HG03520 (cell line): Measurements from ENCODE around the gene TMEM144.
A peak's percentile ranks its signal among the peaks of the same experiment; 100 is the strongest.
"Not testable (repeated sequence)": the region's sequence is repeated elsewhere in the genome, so short reads cannot be mapped to it uniquely, and the experiment has no call there.

Source experiments
- ATAC-seq: cut with Tn5 transposase; IDR thresholded peaks from one replicate; pipeline ENCODE4 v1.9.1; 2021; ENCODE audit warnings: mild to moderate bottlenecking, moderate library complexity; ENCODE audit not compliant: unreplicated experiment

TMEM144 gene

GRCh38 chr4:158190718-158191117 lies 19.6 kb upstream of the TMEM144 start:
- ATAC-seq, result no peak

DNA sequence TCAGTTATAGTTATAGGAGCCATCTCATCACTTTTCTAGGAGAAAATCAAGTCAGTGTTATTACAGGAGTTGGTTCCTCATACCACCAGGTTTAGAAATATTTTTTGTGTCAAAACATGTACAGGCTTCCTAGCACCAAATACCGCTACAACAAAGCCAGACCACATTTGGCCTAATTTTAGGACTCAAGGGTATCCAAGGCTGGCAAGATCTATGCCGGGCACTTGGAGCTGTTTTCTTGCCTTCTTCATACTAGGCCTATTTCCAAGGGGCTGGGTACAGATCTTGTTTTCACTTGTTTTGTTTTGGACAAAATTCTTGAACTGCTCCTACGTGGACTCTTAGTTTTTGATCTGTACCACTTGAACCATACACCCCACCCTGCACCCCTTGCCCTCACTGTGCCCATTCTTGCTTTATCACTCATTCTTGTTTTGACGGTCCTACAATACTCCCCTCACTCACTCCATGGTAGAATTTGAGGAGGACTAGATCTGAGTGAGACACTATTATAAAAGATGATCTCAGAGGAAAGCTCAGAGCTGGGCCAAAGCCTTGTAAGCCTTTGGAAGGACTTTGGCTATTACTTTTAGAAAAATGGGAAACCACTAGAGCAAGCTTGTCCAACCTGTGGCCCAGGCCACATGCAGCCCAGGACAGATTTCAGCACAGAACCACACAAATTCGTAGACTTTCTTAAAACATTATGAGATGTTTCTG lies 17.7 kb upstream of the TMEM144 start:
- no peak for ATAC-seq

DNA sequence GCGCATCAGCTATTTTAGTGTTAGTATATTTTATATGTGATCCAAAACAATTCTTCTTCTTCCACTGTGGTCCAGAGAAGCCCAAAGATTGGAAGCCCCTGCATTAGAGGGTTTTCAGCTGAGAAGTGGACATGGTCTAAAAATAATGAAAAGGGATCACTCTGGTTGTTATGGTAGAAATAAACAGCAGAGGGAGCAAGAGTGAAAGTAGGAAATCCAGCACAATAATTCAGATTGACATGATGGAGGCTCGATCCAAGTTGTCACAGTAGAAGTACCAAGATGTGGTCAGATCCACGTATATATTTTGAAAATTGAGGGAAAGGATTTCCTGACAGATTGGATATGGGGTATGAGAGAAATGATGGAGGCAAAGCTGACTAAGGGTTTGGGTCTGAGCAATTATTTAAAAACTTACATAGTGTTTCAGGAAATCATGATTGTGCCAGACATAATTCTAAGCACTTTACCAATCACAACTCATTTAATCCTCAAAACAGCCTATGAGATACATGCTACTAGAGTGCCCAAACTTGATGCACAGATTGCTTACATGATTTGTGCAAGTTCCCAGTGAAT lies 17.0 kb upstream of the TMEM144 start:
- peak; percentile 57 for ATAC-seq

- ATAC-seq, result no peak
Observed at GRCh38 chr4:158195297-158195696, 15.0 kb upstream of the TMEM144 start.

GRCh38 chr4:158197194-158197776 lies 13.0 kb upstream of the TMEM144 start:
- ATAC-seq, result no peak

DNA sequence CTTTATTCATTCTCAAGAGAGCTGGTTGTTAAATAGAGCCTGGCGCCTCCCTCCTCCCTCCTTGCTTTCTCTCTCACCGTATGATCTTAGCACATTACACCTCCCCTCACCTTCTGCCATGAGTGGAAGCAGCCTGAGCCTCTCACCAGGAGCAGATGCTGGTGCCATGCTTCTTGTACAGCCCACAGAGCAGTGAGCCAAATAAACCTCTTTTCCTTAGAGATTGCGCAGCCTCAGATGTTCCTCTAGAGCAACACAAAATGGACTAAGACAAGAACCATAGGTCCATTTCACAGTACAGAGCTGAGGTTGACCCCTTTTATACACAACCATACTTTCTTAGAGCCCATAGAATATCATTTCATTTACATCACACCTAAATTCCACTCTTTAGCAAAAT lies 10.1 kb upstream of the TMEM144 start:
- no peak for ATAC-seq

DNA sequence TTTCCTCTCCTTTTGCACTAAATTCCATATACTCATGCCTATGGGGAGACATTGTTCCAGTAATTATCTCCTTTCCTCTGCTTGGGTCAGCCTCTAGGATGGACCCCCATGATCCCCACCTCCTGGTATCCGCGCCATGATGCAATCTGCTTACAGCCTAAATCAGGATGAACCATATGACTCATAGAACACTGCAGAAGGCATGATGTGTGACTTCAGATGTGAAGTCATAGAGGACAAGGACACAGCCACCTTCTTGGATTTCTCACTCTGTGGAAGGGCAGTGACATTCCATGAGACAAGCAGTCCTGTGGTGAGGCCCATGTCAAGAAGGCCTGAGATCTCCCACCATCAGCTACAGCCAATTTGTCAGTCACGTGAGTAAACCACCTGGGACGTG lies 9.0 kb upstream of the TMEM144 start:
- no peak for ATAC-seq

DNA sequence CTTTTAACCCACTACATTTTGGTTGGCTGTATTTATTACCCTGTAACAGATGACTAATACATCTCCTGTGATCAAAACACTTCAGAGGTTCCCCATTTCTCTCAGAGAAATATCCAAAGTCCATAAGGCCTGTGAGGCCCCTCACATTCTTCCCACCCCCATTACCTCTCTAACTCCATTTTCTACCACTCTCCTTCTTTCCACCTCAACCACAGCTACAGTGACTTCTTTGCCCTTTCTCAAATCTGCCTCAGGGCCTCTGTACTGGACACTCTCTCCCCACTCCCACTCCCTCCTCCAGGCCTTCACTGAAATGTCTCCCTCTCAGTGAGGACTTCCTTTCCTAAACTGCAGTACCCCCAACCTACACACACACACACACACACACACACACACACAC lies 8.4 kb upstream of the TMEM144 start:
- ATAC-seq, result no peak

GRCh38 chr4:158202481-158202880 lies 7.8 kb upstream of the TMEM144 start:
- ATAC-seq, result no peak

DNA sequence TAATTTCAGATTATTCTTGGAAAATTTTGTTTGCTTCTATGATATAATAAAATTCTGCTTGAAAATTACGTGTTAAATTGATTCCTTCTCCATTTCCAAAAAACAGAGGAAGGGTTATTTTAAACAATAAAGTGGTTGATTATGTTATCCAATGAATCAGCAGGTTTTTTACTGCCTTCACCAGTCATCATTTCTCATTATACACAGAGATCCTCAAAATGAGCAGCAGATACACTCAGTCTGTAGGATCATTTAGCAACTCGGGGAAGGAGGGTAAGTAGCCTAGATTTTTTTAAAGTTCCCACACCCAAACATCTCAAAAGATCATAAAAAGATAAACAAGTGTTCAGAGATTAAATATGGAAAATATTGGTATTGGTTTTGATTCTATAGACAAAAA lies 6.8 kb upstream of the TMEM144 start:
- ATAC-seq, result no peak

GRCh38 chr4:158203929-158204328 lies 6.4 kb upstream of the TMEM144 start:
- ATAC-seq, result no peak

- ATAC-seq, result peak; percentile 55
Observed at GRCh38 chr4:158208963-158209640, 1.2 kb upstream of the TMEM144 start.

GRCh38 chr4:158211222-158211621 lies 936 bp downstream of the TMEM144 start:
- ATAC-seq, result no peak

DNA sequence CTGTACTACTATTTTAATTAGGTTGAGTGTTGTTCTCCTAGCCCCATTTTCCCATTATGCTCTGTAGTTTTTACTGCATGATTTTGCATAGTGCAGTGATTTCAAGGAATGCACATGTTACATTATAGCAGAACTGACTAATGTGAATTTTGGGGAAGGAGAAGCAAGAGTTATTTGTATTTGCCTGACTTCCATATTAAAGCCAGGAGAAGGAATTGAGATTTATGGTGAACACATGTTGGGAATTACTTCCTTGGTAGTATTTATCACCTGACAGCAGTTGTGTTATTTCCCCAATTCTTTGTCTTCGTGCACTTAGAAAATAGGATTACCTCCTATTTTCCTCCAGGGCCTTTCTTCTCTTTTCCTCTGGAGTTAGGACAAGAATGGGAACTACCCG lies 3.2 kb downstream of the TMEM144 start:
- ATAC-seq, result no peak

DNA sequence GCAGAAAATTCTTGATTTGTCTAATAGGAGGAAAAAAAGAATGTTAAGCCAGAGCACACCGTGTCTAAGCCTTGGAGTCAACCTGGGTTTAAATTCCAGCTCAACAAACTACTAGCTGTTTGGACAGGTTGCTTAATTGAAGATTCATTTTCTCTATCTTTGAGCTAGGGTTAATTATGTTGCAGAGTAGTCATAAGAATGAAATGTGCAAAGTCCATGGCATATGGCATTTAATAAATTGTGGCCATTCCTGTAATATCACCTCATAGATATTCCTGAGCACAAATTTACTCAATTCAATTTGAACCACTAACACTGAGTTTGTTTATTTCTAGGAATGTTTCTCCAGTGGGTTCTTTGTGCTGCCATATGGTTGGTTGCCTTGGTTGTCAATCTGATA lies 4.6 kb downstream of the TMEM144 start:
- ATAC-seq, result no peak

DNA sequence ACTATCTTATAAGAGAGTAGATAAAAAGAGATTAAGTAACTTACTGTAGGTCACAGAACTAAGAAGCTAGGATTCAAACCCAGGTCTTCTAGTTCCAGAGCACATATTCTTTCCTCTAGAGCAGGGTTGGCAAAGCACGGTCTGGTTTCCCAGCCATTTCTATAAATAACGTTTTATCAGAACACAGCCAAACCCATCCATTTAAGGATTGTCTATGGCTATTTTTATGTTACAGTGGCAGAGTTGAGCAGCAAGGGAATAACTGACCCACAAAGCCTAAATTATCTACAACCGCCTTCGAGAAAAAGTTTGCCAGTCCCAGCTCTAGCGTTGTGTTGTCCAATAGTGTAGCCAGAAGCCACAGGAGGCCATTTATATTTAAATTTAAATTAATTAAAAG lies 7.5 kb downstream of the TMEM144 start:
- ATAC-seq, result no peak

- no peak for ATAC-seq
Observed at GRCh38 chr4:158219623-158220022, 9.3 kb downstream of the TMEM144 start.

DNA sequence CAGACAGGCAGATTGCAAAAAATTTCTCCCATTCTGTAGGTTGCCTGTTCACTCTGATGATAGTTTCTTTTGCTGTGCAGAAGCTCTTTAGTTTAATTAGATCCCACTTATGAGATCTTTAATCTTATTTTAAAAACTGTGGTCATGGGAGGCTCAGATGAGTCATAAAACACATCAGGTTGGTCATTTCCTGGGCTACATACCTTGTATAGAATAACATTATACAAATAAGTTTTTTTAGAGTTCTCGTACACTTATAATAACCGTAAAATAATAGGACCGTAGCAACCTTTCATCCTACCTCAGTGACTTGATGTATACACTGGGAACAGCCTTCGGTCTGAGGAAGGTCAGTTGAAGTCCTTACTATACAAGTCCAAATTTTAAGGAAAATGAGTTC lies 14.0 kb downstream of the TMEM144 start:
- ATAC-seq, result not testable (repeated sequence)

DNA sequence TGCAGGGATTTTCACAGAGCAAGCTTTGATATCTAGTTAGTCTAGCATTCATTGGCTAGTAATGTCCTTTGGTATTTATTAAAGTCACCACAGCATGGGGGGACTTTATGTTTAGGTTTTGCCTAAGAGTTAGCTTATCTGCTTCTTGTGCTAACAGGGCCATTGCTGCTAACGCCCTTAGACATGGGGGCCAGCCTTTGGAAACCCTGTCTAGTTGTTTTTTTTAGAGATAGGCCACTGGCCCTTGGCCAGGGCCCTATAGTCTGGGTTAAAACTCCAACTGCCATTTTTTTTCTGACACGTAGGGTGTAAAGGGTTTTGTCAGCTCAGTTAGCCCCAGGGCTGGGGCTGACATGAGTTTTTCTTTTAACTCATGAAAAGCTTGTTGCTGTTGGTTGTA lies 14.7 kb downstream of the TMEM144 start:
- not testable (repeated sequence) for ATAC-seq

GRCh38 chr4:158227880-158228279 lies 17.6 kb downstream of the TMEM144 start:
- not testable (repeated sequence) for ATAC-seq

- not testable (repeated sequence) for ATAC-seq
Observed at GRCh38 chr4:158228399-158228798, 18.1 kb downstream of the TMEM144 start.

GRCh38 chr4:158229768-158230167 lies 19.5 kb downstream of the TMEM144 start:
- no peak for ATAC-seq
